Panc1 (cell line): ENCODE results near the gene CLHC1. TPM values are rescaled to one million over a fixed set of nuclear protein-coding genes. Genes with fewer than 3 reads are reported as not detected.

Experiments
- ATAC-seq: fragments of 200-7000 bp; cut with Tn5 transposase; 2 replicates; pipeline ENCODE4 v1.9.1; 2020; ENCODE audit warnings: mild to moderate bottlenecking, moderate library complexity
- BruUV-seq: library from RNA; stranded (reverse); fragments of 400-500 nt; replicated peaks from 2 replicates; lab custom pipeline; 2021; lab: Mats Ljungman, UMichigan
- CTCF ChIA-PET: fragments of 300-600 bp; sonication (Branson Sonifier 250); formaldehyde crosslinking; loops from one replicate; lab custom pipeline; 2022; ENCODE audit warnings: antibody characterized with exemption; lab: Charles Lee
- POLR2A ChIA-PET: fragments of 300-600 bp; sonication (Branson Sonifier 250); formaldehyde crosslinking; loops from one replicate; lab custom pipeline; 2022; ENCODE audit warnings: antibody characterized with exemption; lab: Charles Lee
- DNase-seq: peaks from one replicate; pipeline ENCODE4 v3.0.0-alpha.2; 2010; ENCODE audit warnings: low read depth, low spot score
- H3K27ac ChIP-seq: 2 replicates; pipeline ENCODE4 v1.5.1; 2011; ENCODE audit warnings: mild to moderate bottlenecking, low read length, inconsistent platforms
- H3K27me3 ChIP-seq: fragments of 200-500 bp; sonication (Bioruptor generic); 2 replicates; pipeline ENCODE4 v1.6.0; 2014; ENCODE audit warnings: low read length, inconsistent platforms; ENCODE audit not compliant: control insufficient read depth, insufficient read depth
- H3K36me3 ChIP-seq: fragments of 200-500 bp; sonication (Bioruptor generic); 2 replicates; pipeline ENCODE4 v1.5.1; 2014; ENCODE audit warnings: inconsistent platforms, mild to moderate bottlenecking, low read length, moderate library complexity; ENCODE audit not compliant: control insufficient read depth, insufficient read depth
- H3K4me1 ChIP-seq: 2 replicates; pipeline ENCODE4 v1.5.1; 2011; ENCODE audit warnings: inconsistent platforms, mild to moderate bottlenecking, low read length, moderate library complexity; ENCODE audit not compliant: control insufficient read depth, insufficient read depth
- H3K4me3 ChIP-seq, 2 experiments: 2 replicates each; pipeline ENCODE4 v1.5.1; 2011 to 2012; ENCODE audit warnings: low read depth in 2 of 2, low read length in 2 of 2, mild to moderate bottlenecking in 2 of 2, inconsistent platforms in 1 of 2, moderate library complexity in 1 of 2
- H3K9me3 ChIP-seq: fragments of 200-500 bp; sonication (Bioruptor generic); 2 replicates; pipeline ENCODE4 v1.5.1; 2014; ENCODE audit warnings: low read depth, mild to moderate bottlenecking, inconsistent platforms, low read length, moderate library complexity; ENCODE audit not compliant: control insufficient read depth, insufficient read depth
- POLR2AphosphoS5 ChIP-seq: IDR thresholded peaks from 2 replicates; pipeline ENCODE4 v1.6.1; 2012; ENCODE audit warnings: mild to moderate bottlenecking, low read depth, low read length, moderate library complexity
- REST ChIP-seq, 2 experiments: IDR thresholded peaks; 2 replicates each; pipeline ENCODE4 v1.6.1; 2011 to 2012; ENCODE audit warnings: low read depth in 2 of 2, control low read depth in 1 of 2, low read length in 1 of 2, mild to moderate bottlenecking in 1 of 2, moderate library complexity in 1 of 2; ENCODE audit not compliant: insufficient read depth in 1 of 2
- SIN3A ChIP-seq: IDR thresholded peaks from 2 replicates; pipeline ENCODE4 v1.6.1; 2012; ENCODE audit warnings: low read depth, mild to moderate bottlenecking, low read length, moderate library complexity, borderline replicate concordance; ENCODE audit not compliant: insufficient read depth
- TCF7L2 ChIP-seq: IDR thresholded peaks from 2 replicates; pipeline ENCODE4 v1.6.1; 2011; ENCODE audit warnings: mild to moderate bottlenecking, low read depth, low read length, inconsistent platforms
- in situ Hi-C: cut with HindIII; loops from 2 replicates; pipeline ENCODE4 v1.10.0; 2016; ENCODE audit warnings: low sequenced_read_pairs, low pct_unique_long_range_greater_than_20kb
- intact Hi-C: fragments of 100-400 bp; cut with micrococcal nuclease; formaldehyde crosslinking; loops from one replicate; pipeline ENCODE4 v1.10.0; 2022; ENCODE audit not compliant: unreplicated experiment
- total RNA-seq: library from RNA; stranded (reverse); gene quantifications from one replicate; pipeline ENCODE4 v1.2.1, GENCODE V29; 2021; ENCODE audit not compliant: unreplicated experiment
- TF ChIP-seq, protein P1 (sequence below): fragments of 450-650 bp; IDR thresholded peaks from 2 replicates; pipeline ENCODE4 v1.5.1; 2017; ENCODE audit warnings: mild to moderate bottlenecking

Gene CLHC1
- total RNA-seq, 1 experiment from 2014 or later: 3.6 TPM

DNA sequence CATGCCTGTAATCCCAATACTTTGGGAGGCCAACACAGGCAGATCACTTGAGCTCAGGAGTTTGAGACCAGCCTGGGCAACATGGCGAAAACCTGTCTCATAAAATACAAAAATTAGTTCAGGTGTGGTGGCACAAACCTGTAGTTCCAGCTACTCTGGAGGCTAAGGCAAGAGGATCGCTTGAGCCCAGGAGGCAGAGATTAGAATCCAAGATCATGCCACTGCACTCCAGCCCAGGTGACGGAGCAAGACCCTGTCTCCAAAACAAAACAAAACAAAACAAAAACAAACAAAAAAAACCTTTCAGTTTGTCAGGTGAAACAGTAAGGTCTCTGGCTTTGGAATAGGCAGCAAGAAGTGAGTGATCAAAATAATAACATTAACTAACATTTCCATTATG, 84.6 kb downstream of the CLHC1 start:
- ChIA-PET CTCF (no interaction called here), POLR2A (no interaction called here)
- no peaks in the 10 kb centered on the region for H3K4me1 ChIP-seq
- H3K27ac ChIP-seq: no peak overlapping the region
- no peak for DNase-seq
- TF ChIP-seq TCF7L2: no peak
- TF ChIP-seq REST (IDR thresholded peaks at IDR 0.05; ENCODE audit: insufficient read depth in 1 of 2, low read depth in 2 of 2, low read length in 1 of 2): no peak
- TF ChIP-seq, protein P1, sequence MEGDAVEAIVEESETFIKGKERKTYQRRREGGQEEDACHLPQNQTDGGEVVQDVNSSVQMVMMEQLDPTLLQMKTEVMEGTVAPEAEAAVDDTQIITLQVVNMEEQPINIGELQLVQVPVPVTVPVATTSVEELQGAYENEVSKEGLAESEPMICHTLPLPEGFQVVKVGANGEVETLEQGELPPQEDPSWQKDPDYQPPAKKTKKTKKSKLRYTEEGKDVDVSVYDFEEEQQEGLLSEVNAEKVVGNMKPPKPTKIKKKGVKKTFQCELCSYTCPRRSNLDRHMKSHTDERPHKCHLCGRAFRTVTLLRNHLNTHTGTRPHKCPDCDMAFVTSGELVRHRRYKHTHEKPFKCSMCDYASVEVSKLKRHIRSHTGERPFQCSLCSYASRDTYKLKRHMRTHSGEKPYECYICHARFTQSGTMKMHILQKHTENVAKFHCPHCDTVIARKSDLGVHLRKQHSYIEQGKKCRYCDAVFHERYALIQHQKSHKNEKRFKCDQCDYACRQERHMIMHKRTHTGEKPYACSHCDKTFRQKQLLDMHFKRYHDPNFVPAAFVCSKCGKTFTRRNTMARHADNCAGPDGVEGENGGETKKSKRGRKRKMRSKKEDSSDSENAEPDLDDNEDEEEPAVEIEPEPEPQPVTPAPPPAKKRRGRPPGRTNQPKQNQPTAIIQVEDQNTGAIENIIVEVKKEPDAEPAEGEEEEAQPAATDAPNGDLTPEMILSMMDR: no peak
- TF ChIP-seq SIN3A: no peak
- no peak for TF ChIP-seq POLR2AphosphoS5
- no peak overlapping the region for H3K4me3 ChIP-seq
- H3K27me3 ChIP-seq: no peaks in the 10 kb centered on the region
- BruUV-seq: no TSS peak
- H3K36me3 ChIP-seq: no peaks in the 10 kb centered on the region
- in situ Hi-C loops (no loop called here), intact Hi-C loops (no loop called here)
- H3K9me3 ChIP-seq: no peaks in the 10 kb centered on the region
- ATAC-seq: no peak

DNA sequence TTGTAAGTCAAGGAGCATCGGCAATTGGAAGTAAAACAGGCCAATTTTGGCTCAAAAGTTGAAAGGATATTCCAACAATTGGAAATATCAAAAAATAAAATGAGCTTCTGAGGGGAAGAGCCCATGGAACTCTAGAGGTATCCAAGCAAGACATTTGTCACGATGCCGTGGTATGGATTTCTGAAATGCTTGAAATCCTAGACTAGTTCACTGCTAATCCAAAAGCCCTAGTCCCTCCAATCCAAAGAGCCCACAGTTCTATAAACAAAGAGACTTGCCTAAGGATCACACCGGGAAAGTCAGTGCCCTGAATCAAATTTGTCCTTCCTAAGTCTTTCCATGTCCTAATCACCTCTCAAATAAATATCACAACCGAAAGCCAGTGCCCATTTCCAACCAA, 85.1 kb downstream of the CLHC1 start:
- Histone ChIP-seq H3K27me3 (no peaks in the 10 kb centered on the region), H3K4me3 (no peak overlapping the region), H3K4me1 (no peaks in the 10 kb centered on the region), H3K27ac (no peak overlapping the region), H3K36me3 (no peaks in the 10 kb centered on the region), H3K9me3 (no peaks in the 10 kb centered on the region)
- intact Hi-C loops: no loop called here
- ATAC-seq (no peak), DNase-seq (no peak)
- CTCF ChIA-PET: no interaction called here
- no TSS peak for BruUV-seq
- no peak for TF ChIP-seq SIN3A
- no peak for TF ChIP-seq TCF7L2
- TF ChIP-seq REST (IDR thresholded peaks at IDR 0.05; ENCODE audit: insufficient read depth in 1 of 2, low read depth in 2 of 2, low read length in 1 of 2): no peak
- TF ChIP-seq, protein P1: no peak
- no peak for TF ChIP-seq POLR2AphosphoS5
- in situ Hi-C loops: no loop called here
- POLR2A ChIA-PET: no interaction called here
